ENCODE measurements around the gene MRPS25. TPM values are rescaled to one million over a fixed set of nuclear protein-coding genes. Genes with fewer than 3 reads are reported as not detected.

MRPS25 gene
- total and polyA plus RNA-seq, 2 experiments from 2014 or later: 47.9 to 75.0 TPM

- DNase-seq (ENCODE audit: low spot score) (no peak), ATAC-seq (no peak)
- H3K27me3 ChIP-seq (ENCODE audit: insufficient read depth): no peaks in the 10 kb centered on the region
- Mint-ChIP-seq H3K27ac (no peak overlapping the region), H3K9me3 (no peaks in the 10 kb centered on the region), H3K4me1 (peaks cover 13% of the 10 kb centered on the region), H3K4me3 (no peak overlapping the region), H3K27me3 (ENCODE audit: insufficient read depth, low read depth, poor library complexity) (peaks cover 8% of the 10 kb centered on the region), H3K36me3 (ENCODE audit: low read depth) (no peaks in the 10 kb centered on the region; the same call in 2 of the 3 replicates)
- H3K27ac ChIP-seq (ENCODE audit: low read depth): no peak overlapping the region
- H3K36me3 ChIP-seq (ENCODE audit: insufficient read depth): no peaks in the 10 kb centered on the region
- H4K20me1 ChIP-seq (replicated peaks; ENCODE audit: insufficient read depth): no peaks in the 10 kb centered on the region
- H3F3A ChIP-seq (replicated peaks; ENCODE audit: low read depth): no peaks in the 10 kb centered on the region
- 0 out of 2 replicates have a peak, but pooled peaks cover 3% of the 10 kb centered on the region for H3K9me2 ChIP-seq (ENCODE audit: insufficient read depth)
- H3K4me1 ChIP-seq (ENCODE audit: insufficient read depth): no peaks in the 10 kb centered on the region
- no peak overlapping the region for H3K4me2 ChIP-seq
- no peak overlapping the region for H3K4me3 ChIP-seq
- peaks cover 13% of the 10 kb centered on the region for H3K79me2 ChIP-seq (replicated peaks; ENCODE audit: insufficient read depth)
- TF ChIP-seq CTCF (conservative IDR thresholded peaks at IDR 0.05; ENCODE audit: low read depth in 2 of 2): no peak
- no peak for TF ChIP-seq JUNB (IDR thresholded peaks at IDR 0.05; ENCODE audit: unreplicated experiment)
- TF ChIP-seq CREB1 (CRISPR knock-in tag; IDR thresholded peaks at IDR 0.05; ENCODE audit: low read depth): no peak
- no peak for TF ChIP-seq EZH2phosphoT487 (IDR thresholded peaks at IDR 0.05; ENCODE audit: unreplicated experiment)
- H2AFZ ChIP-seq: no peak overlapping the region
Measured at GRCh38 chr3:15102256-15102655, 37.1 kb upstream of the MRPS25 start.

- H3K4me3 Mint-ChIP-seq: peak overlapping the region; percentile 95
- peak overlapping the region; percentile 99 for H2AFZ ChIP-seq
- H3K36me3 Mint-ChIP-seq (ENCODE audit: low read depth): peaks cover 7% of the 10 kb centered on the region; the same call in 2 of the 3 replicates
- H3K79me2 ChIP-seq (replicated peaks; ENCODE audit: insufficient read depth): peaks cover 19% of the 10 kb centered on the region
- H3K27ac ChIP-seq (ENCODE audit: low read depth): peak overlapping the region; percentile 73; the same call in 1 of the 2 replicates
- H3F3A ChIP-seq (replicated peaks; ENCODE audit: low read depth): no peaks in the 10 kb centered on the region
- H3K9me3 Mint-ChIP-seq: no peaks in the 10 kb centered on the region
- peak; percentile 66 for ATAC-seq
- 0 out of 2 replicates have a peak, but pooled peaks cover 3% of the 10 kb centered on the region for H3K9me2 ChIP-seq (ENCODE audit: insufficient read depth)
- peak overlapping the region; percentile 98 for H3K4me2 ChIP-seq
- H3K4me1 Mint-ChIP-seq: peaks cover 11% of the 10 kb centered on the region
- H3K27me3 Mint-ChIP-seq (ENCODE audit: insufficient read depth, low read depth, poor library complexity): peaks cover 8% of the 10 kb centered on the region
- peaks cover 4% of the 10 kb centered on the region; the same call in 1 of the 2 replicates for H3K36me3 ChIP-seq (ENCODE audit: insufficient read depth)
- no peaks in the 10 kb centered on the region for H4K20me1 ChIP-seq (replicated peaks; ENCODE audit: insufficient read depth)
- no peaks in the 10 kb centered on the region for H3K4me1 ChIP-seq (ENCODE audit: insufficient read depth)
- peak overlapping the region; percentile 74 for H3K27ac Mint-ChIP-seq
- H3K4me3 ChIP-seq: peak overlapping the region; percentile 95
- DNase-seq (ENCODE audit: low spot score): peak; percentile 37
- H3K27me3 ChIP-seq (ENCODE audit: insufficient read depth): no peaks in the 10 kb centered on the region
- no peak for TF ChIP-seq EZH2 (IDR thresholded peaks at IDR 0.05; ENCODE audit: low read depth, unreplicated experiment)
- no peak for TF ChIP-seq NANOG (IDR thresholded peaks at IDR 0.05; ENCODE audit: borderline replicate concordance)
- no peak for TF ChIP-seq ZNF462 (CRISPR knock-in tag; IDR thresholded peaks at IDR 0.05)
- TF ChIP-seq POLR2AphosphoS5 (IDR thresholded peaks at IDR 0.05; ENCODE audit: low read depth): no peak
- TF ChIP-seq JUNB (IDR thresholded peaks at IDR 0.05; ENCODE audit: unreplicated experiment): no peak
- TF ChIP-seq EZH2phosphoT487 (IDR thresholded peaks at IDR 0.05; ENCODE audit: unreplicated experiment): no peak
- TF ChIP-seq ETS1 (IDR thresholded peaks at IDR 0.05): no peak
- no peak for TF ChIP-seq ZNF114 (CRISPR knock-in tag; IDR thresholded peaks at IDR 0.05)
- no peak for TF ChIP-seq ZNF331 (CRISPR knock-in tag; IDR thresholded peaks at IDR 0.05; ENCODE audit: low read depth)
Measured at GRCh38 chr3:15099364-15100098, 34.4 kb upstream of the MRPS25 start.

All from GM23338 (cell line).